ENCODE data around the gene PLCG1.
"Not testable (repeated sequence)": the region's sequence is repeated elsewhere in the genome, so short reads cannot be mapped to it uniquely, and the experiment has no call there.

The PLCG1 gene

DNA sequence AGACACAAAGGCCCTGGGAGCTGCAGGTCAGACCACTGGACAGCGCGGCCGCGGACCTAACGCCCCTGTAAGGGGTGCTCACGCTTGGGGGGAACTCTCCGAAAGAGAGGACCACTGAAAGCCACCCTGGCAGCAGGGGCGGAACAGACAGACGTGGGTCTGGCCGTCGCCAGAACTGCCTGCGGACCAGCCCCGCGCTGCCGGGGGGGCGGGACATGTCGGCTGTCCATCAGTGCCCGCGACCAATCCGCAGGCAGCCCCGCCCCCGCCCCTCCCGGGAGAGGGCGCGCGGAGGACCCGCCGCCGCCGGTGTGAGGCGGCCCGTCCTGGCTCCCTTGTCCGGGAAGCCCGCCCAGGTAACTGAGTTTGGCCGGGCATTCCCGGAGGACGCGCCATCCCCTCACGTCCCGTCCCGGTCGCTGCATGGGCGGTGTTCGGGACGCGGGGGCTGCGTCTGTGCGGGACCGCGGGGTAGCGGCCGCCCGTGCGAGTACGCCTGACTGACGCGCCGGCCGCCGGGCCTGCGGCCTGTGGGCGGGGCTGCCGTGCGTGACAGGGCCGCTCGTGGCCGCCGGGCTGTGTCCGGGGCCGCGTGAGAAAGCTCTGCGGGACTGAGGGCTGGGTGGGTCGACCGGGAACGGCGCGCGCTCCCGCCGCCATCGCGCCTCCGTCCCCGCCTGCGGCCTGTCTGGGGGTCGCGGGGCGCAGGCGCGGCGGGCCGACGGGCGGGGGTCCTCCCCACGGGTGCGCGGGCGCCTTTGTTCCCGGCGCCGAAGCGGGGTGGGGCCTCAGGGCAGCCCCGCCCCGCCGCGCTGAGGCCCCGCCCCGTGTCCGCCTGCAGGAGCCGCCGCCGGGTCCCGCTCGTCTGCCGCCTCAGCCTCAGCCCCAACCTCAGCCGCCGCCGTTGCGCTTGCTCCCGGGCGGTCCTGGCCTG, at the start of gene PLCG1:
Gene PLCG1 (plus strand): TSS at position 864 of the 934 bp plus-strand sequence. CDS start 99 bp downstream, outside the sequence.
- peak; percentile 76 to 79 for DNase-seq

DNA sequence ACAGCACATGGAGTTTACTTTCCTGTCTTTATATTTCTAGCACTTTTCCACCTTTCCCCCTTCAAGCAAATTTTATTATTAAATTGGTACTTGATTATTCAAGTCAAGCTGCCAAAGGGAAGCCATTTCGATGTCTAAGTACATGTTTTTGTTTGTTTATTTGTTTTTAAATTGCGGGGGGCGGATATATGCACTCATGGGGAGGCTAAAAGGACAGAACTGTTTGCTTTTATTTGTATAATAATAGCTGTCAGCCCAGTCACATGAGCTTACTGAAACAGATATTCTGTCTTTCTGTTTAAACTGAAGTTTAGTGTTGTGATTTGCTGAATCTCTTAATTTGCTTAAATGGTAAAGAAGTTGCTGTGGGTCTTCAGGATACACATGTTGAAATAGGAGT, 49.6 kb upstream of the PLCG1 start:
- no peak for DNase-seq

DNA sequence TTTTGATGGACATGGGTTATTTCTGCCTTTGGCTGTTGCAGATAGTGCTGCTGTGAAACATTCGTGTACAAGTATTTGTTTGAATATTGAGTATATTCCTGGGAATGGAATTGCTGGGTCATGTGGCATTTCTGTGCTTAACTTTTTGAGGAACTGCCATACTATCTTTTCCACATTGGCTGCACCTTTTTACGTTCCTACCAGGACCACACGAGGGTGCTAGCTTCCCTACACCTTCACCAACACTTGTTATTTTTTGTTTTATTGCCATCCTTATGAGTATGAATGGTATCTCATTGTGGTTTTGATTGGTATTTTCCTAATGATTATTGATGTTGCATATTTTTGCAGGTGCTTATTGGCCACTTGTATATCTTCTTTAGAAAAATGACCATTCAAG, 47.8 kb upstream of the PLCG1 start:
- DNase-seq: no peak

DNA sequence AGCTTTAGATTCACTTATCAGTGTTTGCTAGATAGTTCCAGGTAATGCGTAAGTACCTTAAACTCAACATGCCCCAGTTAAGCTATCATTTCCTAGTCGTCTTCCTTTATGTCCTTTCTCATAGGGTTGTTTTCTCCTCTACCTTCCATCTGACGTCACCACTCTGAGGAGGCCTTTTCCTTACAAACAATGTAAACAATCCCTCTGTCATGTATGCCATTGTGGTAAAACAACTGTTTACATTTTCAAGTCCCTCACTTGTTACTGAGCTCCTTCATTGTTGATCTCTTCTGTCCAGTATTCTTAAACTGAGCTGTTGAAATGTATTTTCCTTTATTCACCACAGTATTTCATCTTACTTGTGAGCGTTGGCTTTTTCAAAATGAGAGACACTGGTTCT, 45.4 kb upstream of the PLCG1 start:
- no peak for DNase-seq

DNA sequence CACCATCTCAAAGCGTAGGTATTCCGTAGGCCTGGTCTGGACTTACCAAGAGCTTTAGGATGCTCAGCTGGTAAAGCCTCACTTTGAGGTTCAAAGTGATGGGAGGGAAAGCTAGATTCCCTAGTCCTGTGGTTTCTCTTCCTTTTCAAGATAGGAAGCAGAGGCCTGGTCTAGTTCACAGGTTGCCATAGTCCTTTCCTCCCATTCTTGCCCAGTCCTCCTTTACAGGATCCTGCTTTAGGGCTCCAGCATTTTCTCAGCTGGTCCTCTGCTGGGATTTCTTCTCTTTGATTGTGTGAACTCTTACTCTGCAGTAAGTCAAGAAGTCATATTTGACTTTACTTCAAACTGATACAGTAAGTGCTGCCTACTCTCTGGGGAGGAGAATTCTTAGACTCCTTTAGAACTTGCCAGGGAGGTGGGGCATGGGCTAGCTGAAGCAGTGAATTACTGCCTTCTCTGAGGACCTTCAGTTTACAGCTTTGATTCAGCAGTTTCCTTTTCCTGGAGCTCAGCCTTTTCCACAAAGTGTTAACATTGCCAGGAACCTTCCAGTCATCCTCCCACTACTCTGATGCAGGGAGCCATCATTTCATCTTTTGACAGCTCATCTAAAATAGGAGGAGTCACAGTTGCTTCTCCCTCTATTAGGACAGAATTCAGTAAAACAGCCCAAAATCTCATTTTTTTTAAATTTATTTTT, 42.8 kb upstream of the PLCG1 start:
- DNase-seq: peak in 1 of 2 experiments; percentile 5

DNA sequence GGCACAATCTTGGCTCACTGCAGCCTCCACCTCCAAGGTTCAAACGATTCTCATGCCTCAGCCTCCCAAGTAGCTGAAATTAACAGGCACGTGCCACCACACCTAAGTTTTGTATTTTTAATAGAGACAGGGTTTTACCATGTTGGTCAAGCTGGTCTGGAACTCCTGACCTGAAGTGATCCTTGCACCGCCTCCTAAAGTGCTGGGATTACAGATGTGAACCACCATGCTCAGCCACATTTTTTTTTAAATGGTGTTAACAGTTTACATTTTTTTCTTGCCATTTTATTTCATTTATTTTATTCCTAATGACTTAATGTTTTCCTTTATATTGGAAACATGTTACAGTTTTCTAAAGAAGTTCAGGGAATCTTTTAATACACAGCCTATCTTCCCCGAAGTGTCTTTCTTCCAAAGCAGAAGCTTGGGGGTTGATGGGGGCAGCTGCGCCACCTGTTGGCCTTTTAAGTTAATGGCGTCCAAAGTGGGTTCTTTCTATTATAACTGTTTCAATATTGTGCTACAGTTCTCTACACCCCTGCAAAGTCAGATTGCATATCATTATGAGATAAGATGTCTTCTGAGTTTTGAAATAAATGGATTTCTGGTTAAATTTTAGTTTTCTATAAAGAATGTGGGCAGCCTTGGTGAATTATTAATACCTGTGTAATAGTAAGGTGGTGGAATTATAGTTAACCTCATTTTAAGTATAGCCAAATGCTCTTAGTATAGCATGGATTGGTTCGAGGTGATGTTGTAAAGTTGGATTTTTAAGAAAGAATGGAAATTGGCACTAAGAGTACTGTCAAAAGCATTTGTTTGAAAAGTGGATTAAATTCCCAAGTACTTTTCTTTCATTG, 42.0 kb upstream of the PLCG1 start:
- peak; percentile 38 to 50 for DNase-seq

DNA sequence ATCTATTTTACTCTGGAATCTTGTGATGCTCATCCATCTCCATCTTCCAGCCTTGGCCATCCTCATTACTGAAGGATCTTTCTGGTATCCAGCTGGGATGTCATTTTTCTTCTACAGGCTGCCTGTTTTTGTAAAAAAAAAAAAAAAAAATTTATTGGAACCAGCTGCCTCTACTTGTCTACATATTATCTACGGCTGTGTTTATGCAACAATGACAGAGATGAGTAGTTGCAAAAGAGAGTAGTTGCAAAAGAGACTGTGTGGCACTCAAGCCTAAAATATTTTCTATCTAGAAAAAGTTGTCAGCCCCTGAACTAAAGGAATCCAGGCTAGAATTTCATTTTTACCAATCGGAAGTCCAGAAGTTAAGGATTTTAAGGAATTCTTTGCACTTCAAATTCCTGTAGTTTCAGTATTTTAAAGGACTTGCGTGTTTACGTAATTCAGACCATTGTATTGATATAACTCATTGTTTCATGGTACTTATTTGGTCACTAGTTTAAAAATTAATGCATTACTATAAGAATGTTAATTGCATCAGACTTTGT, 38.6 kb upstream of the PLCG1 start:
- DNase-seq: no peak

DNA sequence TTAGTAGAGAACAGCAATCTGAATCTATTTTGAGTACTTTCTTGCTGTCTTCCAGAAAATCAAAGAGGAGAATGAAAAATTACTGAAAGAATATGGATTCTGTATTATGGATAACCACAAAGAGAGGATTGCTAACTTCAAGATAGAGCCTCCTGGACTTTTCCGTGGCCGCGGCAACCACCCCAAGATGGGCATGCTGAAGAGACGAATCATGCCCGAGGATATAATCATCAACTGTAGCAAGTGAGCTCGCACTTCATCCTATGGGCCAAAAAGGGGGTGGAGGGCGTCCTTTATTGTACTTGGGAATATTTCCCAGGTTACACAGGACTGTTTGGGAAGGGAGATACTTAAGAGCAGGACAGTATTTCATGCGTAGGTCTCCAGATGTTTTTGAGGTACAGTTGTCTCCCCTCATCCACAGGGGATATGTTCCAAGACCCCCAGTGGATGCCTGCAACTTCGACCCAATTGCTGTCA, 37.3 kb upstream of the PLCG1 start:
- no peak for DNase-seq

DNA sequence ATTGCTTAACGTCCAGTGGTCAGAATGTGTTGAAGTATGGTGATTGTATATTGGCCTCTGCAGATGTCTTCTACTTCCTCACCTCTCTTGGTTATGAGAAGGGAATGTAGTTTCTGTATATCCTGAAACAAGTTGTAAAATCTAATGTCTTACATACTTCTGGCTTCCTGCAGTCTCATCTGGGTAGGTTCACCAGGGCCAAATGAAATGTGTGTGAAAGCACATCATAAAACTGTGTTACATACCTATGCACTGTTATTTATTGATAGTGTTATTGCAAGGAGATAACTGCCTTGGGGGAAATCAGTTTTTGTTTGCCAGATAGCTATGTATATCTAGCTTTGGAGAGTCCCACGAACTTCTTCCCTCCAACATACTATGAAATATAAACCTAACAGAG, 35.7 kb upstream of the PLCG1 start:
- no peak for DNase-seq

DNA sequence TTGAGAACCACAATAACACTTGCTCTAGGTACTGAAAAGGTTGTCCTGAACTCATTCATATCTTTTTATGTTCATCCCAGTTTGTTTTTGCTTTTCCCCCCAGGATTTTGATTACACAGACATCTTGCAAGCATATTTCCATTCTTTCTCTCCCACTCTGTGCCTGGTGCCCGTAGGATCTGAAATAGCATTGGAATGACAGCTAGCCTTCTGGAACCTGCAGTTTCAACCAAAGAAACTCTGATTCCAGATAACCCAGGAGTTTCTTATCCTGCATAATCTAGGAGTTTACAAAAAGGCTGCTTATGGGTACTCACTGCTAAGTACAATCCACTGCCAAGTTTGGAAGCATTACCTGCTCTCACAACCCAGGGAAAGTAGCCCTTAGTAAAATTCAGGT, 28.8 kb upstream of the PLCG1 start:
- no peak for DNase-seq

DNA sequence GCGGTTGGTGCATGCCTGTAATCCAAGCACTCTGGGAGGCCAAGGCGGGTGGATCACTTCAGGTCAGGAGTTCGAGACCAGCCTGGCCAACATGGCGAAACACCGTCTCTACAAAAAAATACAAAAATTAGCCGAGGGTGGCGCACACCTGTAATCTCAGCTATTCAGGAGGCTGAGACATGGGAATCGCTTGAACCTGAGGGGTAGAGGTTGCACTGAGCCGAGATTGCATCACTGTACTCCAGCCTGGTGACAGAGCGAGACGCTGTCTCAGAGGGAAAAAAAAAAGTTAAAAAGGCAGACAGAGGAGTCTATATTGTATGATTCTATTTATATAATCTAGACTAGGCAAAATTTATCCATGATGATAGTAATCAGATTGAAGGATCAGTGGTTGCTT, 27.3 kb upstream of the PLCG1 start:
- no peak for DNase-seq

DNA sequence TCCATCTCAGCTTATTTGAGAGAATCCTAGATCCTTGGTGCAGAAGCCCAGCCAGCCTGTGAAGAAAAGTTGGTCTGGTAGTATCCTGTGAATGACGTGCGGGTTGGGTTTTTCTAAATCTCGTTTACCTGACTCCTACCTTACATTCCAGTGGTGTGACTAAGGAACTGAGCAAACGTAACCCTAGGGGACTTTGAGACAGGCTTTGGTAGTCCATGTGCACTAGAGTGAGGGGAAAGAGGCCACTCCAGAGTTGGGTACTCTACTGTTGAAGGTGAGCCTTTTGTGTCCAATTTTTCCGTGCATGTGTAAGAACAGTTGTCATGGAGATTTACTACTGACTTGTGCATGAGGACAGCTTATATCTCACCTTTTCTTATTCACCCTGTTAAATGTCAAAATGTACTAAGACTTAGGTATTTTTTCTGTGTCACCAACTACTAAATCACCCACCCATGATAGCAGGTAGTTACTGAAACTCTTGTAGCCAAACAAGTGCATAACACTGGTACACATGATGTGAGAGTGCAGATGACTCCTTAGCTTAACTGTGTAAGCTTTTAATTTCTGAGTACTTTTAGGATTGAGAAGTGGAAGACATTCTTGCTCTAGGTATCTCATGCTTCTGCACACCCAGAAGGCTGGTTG, 26.3 kb upstream of the PLCG1 start:
- no peak for DNase-seq

DNA sequence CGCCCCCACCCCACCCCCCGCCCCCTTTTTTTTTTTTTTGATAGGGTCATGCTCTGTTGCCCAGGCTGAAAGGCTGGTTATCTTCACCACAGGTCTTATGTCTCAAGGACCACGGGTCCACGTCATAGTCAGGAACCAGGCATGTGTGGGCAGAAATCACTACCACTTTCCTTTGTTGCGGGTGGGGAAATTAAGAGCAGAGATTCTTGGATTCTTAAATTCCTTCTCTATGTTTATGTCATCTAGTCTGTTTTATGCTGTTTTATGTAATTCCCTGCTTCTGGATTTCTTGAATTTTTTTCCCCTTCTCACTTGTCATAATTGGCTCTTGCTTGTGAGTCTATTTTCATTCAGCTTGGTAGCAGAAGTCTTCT, 25.8 kb upstream of the PLCG1 start:
- no peak for DNase-seq

DNA sequence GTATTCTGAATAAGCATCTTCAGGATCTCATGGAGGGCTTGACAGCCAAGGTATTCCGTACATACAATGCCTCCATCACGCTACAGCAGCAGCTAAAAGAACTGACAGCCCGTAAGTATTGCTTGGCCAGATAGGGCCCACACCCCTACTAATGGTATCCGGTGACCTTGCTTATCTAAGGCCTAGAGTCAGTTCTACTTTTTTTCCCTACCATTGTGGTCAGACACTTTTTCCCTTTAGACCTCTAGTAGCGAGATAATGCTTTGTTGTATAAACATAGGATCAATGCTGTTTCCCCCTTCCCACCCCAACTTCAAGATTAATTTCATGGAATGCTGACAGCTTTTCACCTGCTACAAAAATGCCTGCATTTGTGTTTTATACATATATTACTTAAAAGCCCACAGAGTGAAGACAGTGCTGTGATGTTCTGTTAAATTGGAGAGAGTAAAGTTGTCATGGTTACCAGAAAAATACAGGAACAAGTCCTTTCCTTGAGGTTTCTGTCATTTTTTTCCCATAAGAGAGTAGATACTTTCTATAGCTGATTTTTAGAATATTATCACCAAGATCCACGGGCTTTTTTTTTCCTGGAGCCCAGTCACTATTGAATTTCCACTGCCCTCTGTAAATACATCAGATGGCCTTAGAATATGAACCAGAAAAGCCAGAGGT, 20.9 kb upstream of the PLCG1 start:
- DNase-seq: no peak

DNA sequence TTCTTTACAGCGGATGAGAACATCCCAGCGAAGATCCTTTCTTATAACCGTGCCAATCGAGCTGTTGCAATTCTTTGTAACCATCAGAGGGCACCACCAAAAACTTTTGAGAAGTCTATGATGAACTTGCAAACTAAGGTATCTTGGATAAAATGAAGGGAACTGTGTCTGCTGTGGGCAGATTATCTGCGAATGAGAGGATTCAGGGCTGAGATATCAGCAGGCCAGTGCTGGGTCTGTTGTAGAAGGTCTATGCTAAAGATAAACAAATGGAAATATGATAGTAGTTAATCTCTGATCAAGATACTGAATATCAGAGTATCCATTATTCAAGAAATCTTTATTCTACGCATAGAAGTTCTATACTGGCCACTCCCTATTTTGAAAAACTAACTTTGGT, 19.2 kb upstream of the PLCG1 start:
- DNase-seq: not testable (repeated sequence)

DNA sequence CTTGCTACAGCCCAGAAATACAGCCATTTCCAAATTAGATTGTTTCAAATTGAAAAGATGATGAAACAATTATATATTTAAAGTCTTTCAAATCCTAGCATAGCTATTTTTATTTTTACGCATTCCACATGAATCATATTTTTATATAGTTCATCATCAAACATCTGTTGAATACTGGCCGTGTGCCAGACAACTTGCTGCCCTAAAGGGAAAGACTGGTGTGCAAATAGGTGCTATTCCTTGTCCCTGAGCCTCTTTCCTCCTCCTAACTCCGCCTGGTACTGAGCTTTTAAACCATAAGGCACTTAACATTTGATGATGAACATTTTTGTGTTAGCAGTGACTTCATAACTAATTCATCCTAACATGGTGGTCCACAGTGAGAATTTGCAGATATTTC, 18.7 kb upstream of the PLCG1 start:
- no peak for DNase-seq

DNA sequence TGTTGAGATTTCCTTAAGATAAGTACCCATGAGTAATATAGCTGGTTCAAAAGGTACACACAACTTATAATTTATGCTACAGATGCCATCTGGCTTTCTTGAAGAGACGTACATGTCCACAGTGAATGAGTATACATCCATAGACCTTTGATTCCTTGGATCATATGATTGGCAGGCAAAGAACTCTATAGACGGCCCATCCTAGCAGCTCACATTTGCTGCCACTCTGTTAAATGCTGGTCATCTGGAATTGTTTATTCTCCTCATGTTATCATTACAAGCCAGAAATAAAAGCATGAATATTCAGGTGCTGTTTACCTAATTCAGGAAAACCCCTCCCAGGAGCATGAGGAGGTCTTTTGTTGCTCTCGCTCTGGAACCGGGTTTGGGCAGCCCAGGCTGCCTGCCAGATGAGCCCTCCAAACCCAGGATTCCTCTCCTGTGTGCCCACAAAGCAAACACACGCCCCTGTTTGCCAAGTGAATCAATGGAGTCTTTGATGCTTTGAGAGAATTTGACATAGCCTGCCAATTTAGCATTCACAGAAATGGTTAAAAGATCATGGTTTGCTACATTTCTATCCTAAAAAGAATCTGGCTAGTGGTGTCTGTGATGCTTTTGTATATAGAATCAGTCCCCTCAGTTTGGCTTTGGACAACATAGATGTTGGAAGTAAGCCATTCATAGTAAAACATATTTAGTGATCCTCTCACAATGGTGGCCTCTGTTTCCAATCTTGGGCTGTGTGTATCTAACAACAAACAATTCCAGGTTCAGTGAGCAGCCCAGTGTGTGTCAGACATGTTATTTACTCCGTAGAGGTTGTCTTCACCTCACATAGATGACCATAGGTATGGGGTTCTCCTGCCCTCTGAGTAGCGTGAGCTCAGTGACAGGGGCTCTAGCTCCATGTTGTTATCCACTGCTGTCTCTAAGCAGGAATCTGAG, 17.5 kb upstream of the PLCG1 start:
- DNase-seq: no peak

DNA sequence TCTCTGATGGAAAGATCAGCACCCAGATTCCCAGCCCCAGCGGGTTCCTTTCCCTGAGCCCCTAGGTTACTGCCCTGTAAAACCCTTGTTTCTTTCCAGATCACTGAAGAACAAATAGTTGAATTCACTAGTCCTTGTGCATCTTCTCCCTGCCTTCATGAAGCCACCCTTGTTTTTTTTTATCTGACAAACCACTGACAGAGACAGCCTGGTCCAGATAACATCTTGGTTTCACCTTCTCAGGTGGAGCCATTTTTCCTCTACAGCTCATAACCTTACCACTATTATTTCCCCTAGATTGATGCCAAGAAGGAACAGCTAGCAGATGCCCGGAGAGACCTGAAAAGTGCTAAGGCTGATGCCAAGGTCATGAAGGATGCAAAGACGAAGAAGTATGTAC, 15.9 kb upstream of the PLCG1 start:
- no peak for DNase-seq

DNA sequence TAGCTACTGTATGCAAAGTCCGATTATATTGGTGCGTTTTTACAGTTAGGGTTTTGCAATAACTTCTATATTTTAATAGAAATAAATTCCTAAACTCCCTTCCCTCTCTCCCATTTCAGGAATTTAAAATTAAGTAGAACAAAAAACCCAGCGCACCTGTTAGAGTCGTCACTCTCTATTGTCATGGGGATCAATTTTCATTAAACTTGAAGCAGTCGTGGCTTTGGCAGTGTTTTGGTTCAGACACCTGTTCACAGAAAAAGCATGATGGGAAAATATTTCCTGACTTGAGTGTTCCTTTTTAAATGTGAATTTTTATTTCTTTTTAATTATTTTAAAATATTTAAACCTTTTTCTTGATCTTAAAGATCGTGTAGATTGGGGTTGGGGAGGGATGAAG, 13.7 kb upstream of the PLCG1 start:
- no peak for DNase-seq

DNA sequence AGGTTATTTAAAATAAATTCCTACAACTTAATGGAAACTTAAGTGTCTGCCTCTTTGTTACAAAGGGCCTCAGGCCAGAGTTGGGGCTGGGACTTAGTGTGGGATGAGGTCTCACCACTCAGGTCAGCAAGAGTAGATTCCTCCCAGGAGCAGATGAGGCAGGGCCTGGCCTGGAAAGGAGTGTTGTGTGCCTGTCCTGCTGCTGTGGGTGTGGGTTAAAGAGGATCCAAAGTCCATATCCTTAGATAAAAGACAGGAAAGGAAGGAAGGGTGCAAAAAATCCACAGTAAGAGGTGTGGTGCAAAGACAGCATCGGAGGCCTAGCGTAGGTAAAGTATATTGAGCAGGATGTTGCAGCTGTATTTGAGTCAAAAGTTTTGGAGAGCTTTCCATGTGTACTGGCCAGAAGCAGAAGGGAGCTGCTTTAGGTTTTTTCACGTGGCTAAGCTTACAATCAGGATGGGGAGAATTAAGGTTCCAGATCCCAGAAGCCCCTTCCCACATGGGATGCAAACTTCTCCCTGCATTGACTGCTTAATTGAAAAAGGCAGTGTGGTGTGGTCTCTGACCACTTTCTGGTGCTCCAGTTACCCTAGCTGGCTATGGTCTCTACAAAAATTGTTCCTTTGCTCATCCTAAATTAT, 12.8 kb upstream of the PLCG1 start:
- DNase-seq: no peak

All from activated CD4-positive, alpha-beta T cell treated with anti-CD3 and anti-CD28 coated beads, Interleukin-2, amount 50 U/mL, for 4 hours (primary cell).